Femur (tissue), 1 donor: ENCODE results near the gene MAMDC4.

Source experiments
- DNase-seq: peaks from one replicate; pipeline ENCODE4 v3.0.0-alpha.2; 2017

The MAMDC4 gene

GRCh38 chr9:136849960-136850865 is 1.9 kb upstream of the MAMDC4 start:
- peak; percentile 56 for DNase-seq

- DNase-seq = peak; percentile 31
Measured at GRCh38 chr9:136850866-136851775, 1.0 kb upstream of the MAMDC4 start.

GRCh38 chr9:136852664-136853595 is 784 bp downstream of the MAMDC4 start:
- peak; percentile 33 for DNase-seq

GRCh38 chr9:136853596-136854112 is 1.5 kb downstream of the MAMDC4 start:
- DNase-seq = no peak

GRCh38 chr9:136854113-136854841 is 2.1 kb downstream of the MAMDC4 start:
- peak; percentile 33 for DNase-seq

GRCh38 chr9:136854842-136855460 is 2.8 kb downstream of the MAMDC4 start:
- peak; percentile 22 for DNase-seq

GRCh38 chr9:136855461-136856078 is 3.4 kb downstream of the MAMDC4 start:
- DNase-seq = no peak

- no peak for DNase-seq
Measured at GRCh38 chr9:136856079-136856476, 3.9 kb downstream of the MAMDC4 start.

- DNase-seq = no peak
Measured at GRCh38 chr9:136856541-136857141, 4.5 kb downstream of the MAMDC4 start.

GRCh38 chr9:136857166-136857565 is 5.0 kb downstream of the MAMDC4 start:
- DNase-seq = peak; percentile 39

GRCh38 chr9:136857581-136858412 is 5.7 kb downstream of the MAMDC4 start:
- no peak for DNase-seq

- DNase-seq = no peak
Measured at GRCh38 chr9:136858452-136858843, 6.3 kb downstream of the MAMDC4 start.

GRCh38 chr9:136858844-136859757 is 7.0 kb downstream of the MAMDC4 start:
- peak; percentile 69 for DNase-seq

GRCh38 chr9:136860529-136860928 is 8.4 kb downstream of the MAMDC4 start:
- no peak for DNase-seq

- peak; percentile 19 for DNase-seq
Measured at GRCh38 chr9:136860933-136861873, 9.1 kb downstream of the MAMDC4 start.

- DNase-seq = no peak
Measured at GRCh38 chr9:136861874-136862457, 9.8 kb downstream of the MAMDC4 start.
